ENCODE results near the gene CHCT1. TPM values are rescaled to one million over a fixed set of nuclear protein-coding genes. Genes with fewer than 3 reads are reported as not detected.
A peak's percentile ranks its signal among the peaks of the same experiment; 100 is the strongest.

CHCT1 gene
- total RNA-seq, 1 donor = not detected

DNA sequence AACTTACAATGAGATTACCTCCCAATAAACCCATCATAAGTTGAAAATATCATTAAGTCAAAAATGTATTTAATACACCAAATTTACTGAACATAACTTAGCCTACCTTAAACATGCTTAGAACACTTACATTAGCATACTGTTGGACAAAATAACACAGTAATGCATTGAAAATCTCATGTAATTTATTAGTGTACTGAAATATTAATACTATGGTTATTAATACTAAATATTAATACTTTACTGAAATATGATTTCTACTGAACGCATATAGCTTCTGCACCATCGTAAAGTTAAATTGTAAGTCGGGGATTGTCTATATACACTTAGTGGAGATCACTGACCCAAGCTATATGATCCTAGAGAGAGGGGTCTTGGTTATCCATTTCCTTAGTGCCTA is 34.6 kb upstream of the CHCT1 start:
- no peak for DNase-seq (ENCODE audit: low read depth)
- no peak for TF ChIP-seq CTCF (IDR thresholded peaks at IDR 0.05; ENCODE audit: insufficient read depth, low read depth, low read length)
- no peak overlapping the region for H3K4me3 ChIP-seq (ENCODE audit: low read depth, low read length)

GRCh38 chr17:60388742-60389141 is 33.5 kb upstream of the CHCT1 start:
- no peak overlapping the region for H3K4me3 ChIP-seq (ENCODE audit: low read depth, low read length)

DNA sequence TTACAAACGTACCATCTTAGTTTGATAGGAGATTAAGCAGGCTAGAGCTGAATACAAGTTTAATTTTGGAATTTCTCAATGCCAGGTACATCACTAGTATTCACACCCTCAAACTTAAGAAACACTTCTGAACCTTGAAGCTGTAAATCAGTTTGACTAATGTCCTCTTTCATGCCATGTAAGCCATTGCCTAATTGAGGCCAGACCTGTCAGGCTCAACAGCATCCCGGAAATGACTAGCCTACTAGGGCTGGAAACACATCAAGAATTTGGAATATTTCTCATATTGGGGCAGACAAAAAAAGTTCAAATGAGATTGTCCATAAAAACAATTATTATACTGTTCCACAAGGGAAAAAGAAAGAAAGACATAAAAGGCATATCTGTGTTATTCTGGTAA is 32.1 kb upstream of the CHCT1 start:
- no peak for TF ChIP-seq CTCF (IDR thresholded peaks at IDR 0.05; ENCODE audit: insufficient read depth, low read depth, low read length)

More at GRCh38 chr17:60388742-60389141, 33.5 kb upstream of the CHCT1 start:
- TF ChIP-seq CTCF (IDR thresholded peaks at IDR 0.05; ENCODE audit: insufficient read depth, low read depth, low read length) = no peak
- peak; percentile 8 for DNase-seq (ENCODE audit: low read depth)

DNA sequence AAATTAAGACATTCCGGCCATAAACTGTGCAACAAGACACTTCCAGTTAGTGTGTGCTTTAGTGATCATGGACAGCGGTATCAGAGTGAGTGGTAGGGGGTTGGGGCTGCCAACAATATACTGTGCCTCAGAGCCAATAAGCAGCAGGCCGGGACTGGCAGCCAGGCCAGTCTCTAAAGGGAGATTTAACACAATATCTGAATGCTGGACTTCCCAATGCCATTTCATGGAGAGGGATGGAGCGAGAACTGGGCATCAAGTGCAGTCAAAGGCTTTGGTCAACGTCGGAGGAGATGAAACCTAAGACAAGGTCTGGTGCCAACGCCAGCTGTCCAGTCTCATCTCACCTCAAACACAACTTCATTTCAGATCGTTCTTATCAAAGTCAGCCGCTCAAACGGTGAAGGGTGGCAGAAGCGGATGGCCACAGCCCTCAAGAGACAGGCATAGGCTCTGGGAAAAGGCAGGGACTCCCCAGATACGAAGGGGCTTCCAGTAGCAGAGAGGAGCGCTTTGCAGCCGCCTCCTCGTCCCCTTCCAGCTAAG is 31.3 kb upstream of the CHCT1 start:
- TF ChIP-seq CTCF (IDR thresholded peaks at IDR 0.05; ENCODE audit: insufficient read depth, low read depth, low read length) = no peak
- DNase-seq (ENCODE audit: low read depth) = peak; percentile 57
- peak overlapping the region; percentile 90 for H3K4me3 ChIP-seq (ENCODE audit: low read depth, low read length)

More for the DNA sequence above, 32.1 kb upstream of the CHCT1 start:
- peak overlapping the region; percentile 90 for H3K4me3 ChIP-seq (ENCODE audit: low read depth, low read length)
- peak; percentile 66 for DNase-seq (ENCODE audit: low read depth)

DNA sequence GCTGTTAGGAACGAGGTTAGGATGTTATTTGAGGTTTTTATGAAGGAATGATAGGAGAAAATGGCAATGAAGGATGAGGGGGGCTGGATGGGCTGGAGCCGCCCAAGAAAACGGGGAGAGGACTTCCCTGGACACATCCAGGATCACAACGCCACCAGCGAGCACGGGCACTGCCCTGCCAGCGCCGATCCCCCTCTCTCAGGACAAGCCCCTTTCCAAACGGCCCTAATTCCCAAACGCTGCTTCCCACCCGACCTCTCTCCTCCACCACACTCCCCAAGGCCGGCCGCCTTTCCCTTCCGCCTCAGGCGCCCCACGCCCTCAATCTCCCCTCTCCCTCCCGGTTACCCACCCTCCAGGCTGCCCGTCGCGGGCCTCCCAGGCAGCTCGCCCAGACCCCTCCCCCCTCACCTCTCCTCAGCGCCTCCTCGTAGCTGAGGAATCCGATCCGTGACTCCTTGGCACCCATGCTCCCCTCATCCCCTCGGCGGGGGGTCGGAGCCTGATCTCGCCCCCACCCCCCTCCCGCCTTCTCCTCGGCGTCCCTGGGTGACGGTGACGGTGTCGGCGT is 30.7 kb upstream of the CHCT1 start:
- DNase-seq (ENCODE audit: low read depth) = no peak
- TF ChIP-seq CTCF (IDR thresholded peaks at IDR 0.05; ENCODE audit: insufficient read depth, low read depth, low read length) = no peak
- peak overlapping the region; percentile 90 for H3K4me3 ChIP-seq (ENCODE audit: low read depth, low read length)

GRCh38 chr17:60392042-60392844 is 30.0 kb upstream of the CHCT1 start, which contains the start of gene USP32:
Gene USP32, minus strand, starts transcription at chr17:60392133. Its CDS starts 194 bp downstream, at chr17:60391939.
- peak; percentile 99 for DNase-seq (ENCODE audit: low read depth)
- peak; percentile 12 for TF ChIP-seq CTCF (IDR thresholded peaks at IDR 0.05; ENCODE audit: insufficient read depth, low read depth, low read length)
- H3K4me3 ChIP-seq (ENCODE audit: low read depth, low read length) = peak within 1 kb of the TSS; percentile 90
